K562 (cell line): ENCODE measurements around the gene SAP30BP. TPM values are rescaled to one million over a fixed set of nuclear protein-coding genes. Genes with fewer than 3 reads are reported as not detected.
A peak's percentile ranks its signal among the peaks of the same experiment; 100 is the strongest.

Experiments used
- CBFB ChIP-seq: sonication (generic); formaldehyde crosslinking; IDR thresholded peaks from 2 replicates; pipeline ENCODE4 v1.4.0; 2020; ENCODE audit warnings: mild to moderate bottlenecking, missing genetic modification reagents
- CEBPG ChIP-seq, 3 experiments: fragments of 200-800 bp in 1 of 3; sonication (Bioruptor generic) in 1 of 3; sonication (generic) in 1 of 3; formaldehyde crosslinking in 1 of 3; IDR thresholded peaks in 2 of 3; conservative IDR thresholded peaks in 1 of 3; 2 replicates each; pipeline versions ENCODE4 v1.6.1 to v1.8.0; 2016 to 2022; ENCODE audit warnings: missing compliant biosample characterization in 2 of 3, missing genetic modification characterization in 2 of 3, mild to moderate bottlenecking in 1 of 3, missing genetic modification reagents in 1 of 3
- POLR2AphosphoS5 ChIP-seq: IDR thresholded peaks from 2 replicates; pipeline ENCODE4 v1.6.1; 2011; ENCODE audit warnings: mild to moderate bottlenecking, low read depth, low read length, moderate library complexity; ENCODE audit not compliant: control insufficient read depth, insufficient read depth
- SIRT6 ChIP-seq: IDR thresholded peaks from one replicate; pipeline ENCODE4 v1.6.1; 2012; ENCODE audit warnings: low read depth, mild to moderate bottlenecking, control low read depth, inconsistent platforms, low read length, moderate library complexity
- SMC3 ChIP-seq: conservative IDR thresholded peaks from 2 replicates; pipeline ENCODE4 v1.6.1; 2011; ENCODE audit warnings: low read depth, low read length, improper control_type of control experiment; ENCODE audit not compliant: insufficient read depth
- SRF ChIP-seq, 2 experiments: fragments of 250-450, 450-650 bp in 1 of 2; sonication (Bioruptor Pico) in 1 of 2; sonication (generic) in 1 of 2; formaldehyde crosslinking; IDR thresholded peaks; 2 replicates each; pipeline versions ENCODE4 v1.5.0 to v1.5.1; 2020 to 2022; ENCODE audit warnings: mild to moderate bottlenecking in 1 of 2, missing genetic modification reagents in 1 of 2
- SRSF9 ChIP-seq: fragments of 200-400 bp; formaldehyde crosslinking; IDR thresholded peaks from 2 replicates; pipeline ENCODE4 v1.6.1; 2017; ENCODE audit warnings: low read depth, low read length, borderline replicate concordance
- TEAD1 ChIP-seq, 2 experiments: fragments of 450-650 bp in 1 of 2; sonication (generic) in 1 of 2; formaldehyde crosslinking; IDR thresholded peaks; 2 replicates each; pipeline versions ENCODE4 v1.4.0 to v1.8.0; 2020 to 2022; ENCODE audit warnings: mild to moderate bottlenecking in 2 of 2, missing genetic modification reagents in 1 of 2
- TSC22D4 ChIP-seq: fragments of 450-650 bp; IDR thresholded peaks from 2 replicates; pipeline ENCODE4 v1.6.1; 2016; ENCODE audit warnings: missing genetic modification characterization, missing biosample characterization, control low read depth
- WHSC1 ChIP-seq: IDR thresholded peaks from one replicate; pipeline ENCODE4 v1.6.1; 2012; ENCODE audit warnings: low read length, control low read depth, inconsistent platforms
- ZBTB12 ChIP-seq: fragments of 250-450 bp; sonication (Bioruptor Pico); IDR thresholded peaks from 2 replicates; pipeline ENCODE4 v1.4.0; 2020
- ZFP36 ChIP-seq: fragments of 150-350 bp; IDR thresholded peaks from 2 replicates; pipeline ENCODE4 v1.6.1; 2018; ENCODE audit warnings: low read length, low read depth; ENCODE audit not compliant: partially characterized antibody
- ZHX1 ChIP-seq: fragments of 150-350 bp; conservative IDR thresholded peaks from 2 replicates; pipeline ENCODE4 v1.6.1; 2014; ENCODE audit warnings: low read length
- ZNF780A ChIP-seq: fragments of 250-450 bp; sonication (Bioruptor Pico); IDR thresholded peaks from 2 replicates; pipeline ENCODE4 v1.5.0; 2021; ENCODE audit warnings: mild to moderate bottlenecking
- ZNF830 ChIP-seq: fragments of 250-450 bp; sonication (Bioruptor Pico); IDR thresholded peaks from 2 replicates; pipeline ENCODE4 v1.5.0; 2021; ENCODE audit warnings: mild to moderate bottlenecking
- polyA plus RNA-seq, 8 experiments: library from polyadenylated mRNA; depleted of rRNA in 4 of 8; stranded (reverse) in 5 of 8; unstranded in 3 of 8; fragments of >200 nt; fragmentation: Nextera tagmentation in 2 of 8; fragmentation: Illumina TruSeq in 1 of 8; extraction: Ambion mirVana in 2 of 8; extraction: Trizol in 1 of 8; gene quantifications; 2 replicates each; pipeline versions ENCODE4 v1.2.1 to v1.2.3, GENCODE V29; 2011 to 2014; ENCODE audit warnings: inconsistent platforms in 1 of 8, missing spikeins in 1 of 8
- total RNA-seq, 7 experiments: library from RNA; depleted of rRNA in 6 of 7; stranded (reverse); fragments of >200 nt in 6 of 7; fragmentation: Illumina TruSeq in 2 of 7; extraction: Trizol in 2 of 7; gene quantifications; 2 replicates each; pipeline versions ENCODE4 v1.2.1 to v1.2.3, GENCODE V29; 2011 to 2021; ENCODE audit warnings: low replicate concordance in 1 of 7
- TF ChIP-seq, protein P1 (sequence below): conservative IDR thresholded peaks from 2 replicates; pipeline ENCODE4 v1.6.1; 2011; ENCODE audit warnings: low read depth, mild to moderate bottlenecking, low read length; ENCODE audit not compliant: control insufficient read depth
- TF ChIP-seq, protein P2 (sequence below): fragments of 450-650 bp; IDR thresholded peaks from 2 replicates; pipeline ENCODE4 v1.6.1; 2016; ENCODE audit warnings: low read depth, mild to moderate bottlenecking, moderate library complexity
- TF ChIP-seq, protein P3 (sequence below): sonication (generic); formaldehyde crosslinking; IDR thresholded peaks from 2 replicates; pipeline ENCODE4 v1.4.0; 2020; ENCODE audit warnings: mild to moderate bottlenecking, missing genetic modification reagents

The SAP30BP gene
- total and polyA plus RNA-seq, 9 of the 15 experiments (the other 6 are each of a cell fraction or from before 2014, with no cell fraction given): 45.3 to 154 (median 71.7) TPM

- TF ChIP-seq TEAD1 (CRISPR knock-in tag; IDR thresholded peaks at IDR 0.05) (peak in 1 of 2 experiments; percentile 68; a peak in 1 of 4 replicates), WHSC1 (no peak), CBFB (CRISPR knock-in tag) (no peak), ZFP36 (no peak), ZBTB12 (peak; percentile 94), ZHX1 (0 out of 2 replicates have a peak, but pooled peaks have one; percentile 48), SRSF9 (no peak), TSC22D4 (tag) (no peak), ZNF780A (no peak), SIRT6 (no peak), ZNF830 (no peak), CEBPG (CRISPR knock-in tag; IDR thresholded peaks at IDR 0.05) (peak; percentile 77; the same call in 1 of the 2 replicates), CEBPG (tag; conservative IDR thresholded peaks at IDR 0.05 in 1 of 2, IDR thresholded peaks at IDR 0.05 in 1 of 2) (peak in 1 of 2 experiments; percentile 44; a peak in 1 of 4 replicates), SMC3 (no peak), SRF (CRISPR knock-in tag; IDR thresholded peaks at IDR 0.05) (no peak; a peak in 1 of 4 replicates), POLR2AphosphoS5 (peak; percentile 92)
- TF ChIP-seq, protein P1, sequence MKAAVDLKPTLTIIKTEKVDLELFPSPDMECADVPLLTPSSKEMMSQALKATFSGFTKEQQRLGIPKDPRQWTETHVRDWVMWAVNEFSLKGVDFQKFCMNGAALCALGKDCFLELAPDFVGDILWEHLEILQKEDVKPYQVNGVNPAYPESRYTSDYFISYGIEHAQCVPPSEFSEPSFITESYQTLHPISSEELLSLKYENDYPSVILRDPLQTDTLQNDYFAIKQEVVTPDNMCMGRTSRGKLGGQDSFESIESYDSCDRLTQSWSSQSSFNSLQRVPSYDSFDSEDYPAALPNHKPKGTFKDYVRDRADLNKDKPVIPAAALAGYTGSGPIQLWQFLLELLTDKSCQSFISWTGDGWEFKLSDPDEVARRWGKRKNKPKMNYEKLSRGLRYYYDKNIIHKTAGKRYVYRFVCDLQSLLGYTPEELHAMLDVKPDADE: no peak
- TF ChIP-seq, protein P2, sequence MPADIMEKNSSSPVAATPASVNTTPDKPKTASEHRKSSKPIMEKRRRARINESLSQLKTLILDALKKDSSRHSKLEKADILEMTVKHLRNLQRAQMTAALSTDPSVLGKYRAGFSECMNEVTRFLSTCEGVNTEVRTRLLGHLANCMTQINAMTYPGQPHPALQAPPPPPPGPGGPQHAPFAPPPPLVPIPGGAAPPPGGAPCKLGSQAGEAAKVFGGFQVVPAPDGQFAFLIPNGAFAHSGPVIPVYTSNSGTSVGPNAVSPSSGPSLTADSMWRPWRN: no peak
- TF ChIP-seq, protein P3, sequence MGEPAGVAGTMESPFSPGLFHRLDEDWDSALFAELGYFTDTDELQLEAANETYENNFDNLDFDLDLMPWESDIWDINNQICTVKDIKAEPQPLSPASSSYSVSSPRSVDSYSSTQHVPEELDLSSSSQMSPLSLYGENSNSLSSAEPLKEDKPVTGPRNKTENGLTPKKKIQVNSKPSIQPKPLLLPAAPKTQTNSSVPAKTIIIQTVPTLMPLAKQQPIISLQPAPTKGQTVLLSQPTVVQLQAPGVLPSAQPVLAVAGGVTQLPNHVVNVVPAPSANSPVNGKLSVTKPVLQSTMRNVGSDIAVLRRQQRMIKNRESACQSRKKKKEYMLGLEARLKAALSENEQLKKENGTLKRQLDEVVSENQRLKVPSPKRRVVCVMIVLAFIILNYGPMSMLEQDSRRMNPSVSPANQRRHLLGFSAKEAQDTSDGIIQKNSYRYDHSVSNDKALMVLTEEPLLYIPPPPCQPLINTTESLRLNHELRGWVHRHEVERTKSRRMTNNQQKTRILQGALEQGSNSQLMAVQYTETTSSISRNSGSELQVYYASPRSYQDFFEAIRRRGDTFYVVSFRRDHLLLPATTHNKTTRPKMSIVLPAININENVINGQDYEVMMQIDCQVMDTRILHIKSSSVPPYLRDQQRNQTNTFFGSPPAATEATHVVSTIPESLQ: no peak
These were observed at the start of gene SAP30BP, which contains the start of gene RECQL5 (continued) for GRCh38 chr17:75666959-75667790.
